HG03575 (cell line): Measurements from ENCODE around the gene SIDT2.

Experiments used
- ATAC-seq: cut with Tn5 transposase; IDR thresholded peaks from one replicate; pipeline ENCODE4 v1.9.1; 2021; ENCODE audit not compliant: unreplicated experiment, insufficient number of reproducible peaks, low FRiP score; ENCODE audit errors: extremely low read depth

SIDT2 gene

DNA sequence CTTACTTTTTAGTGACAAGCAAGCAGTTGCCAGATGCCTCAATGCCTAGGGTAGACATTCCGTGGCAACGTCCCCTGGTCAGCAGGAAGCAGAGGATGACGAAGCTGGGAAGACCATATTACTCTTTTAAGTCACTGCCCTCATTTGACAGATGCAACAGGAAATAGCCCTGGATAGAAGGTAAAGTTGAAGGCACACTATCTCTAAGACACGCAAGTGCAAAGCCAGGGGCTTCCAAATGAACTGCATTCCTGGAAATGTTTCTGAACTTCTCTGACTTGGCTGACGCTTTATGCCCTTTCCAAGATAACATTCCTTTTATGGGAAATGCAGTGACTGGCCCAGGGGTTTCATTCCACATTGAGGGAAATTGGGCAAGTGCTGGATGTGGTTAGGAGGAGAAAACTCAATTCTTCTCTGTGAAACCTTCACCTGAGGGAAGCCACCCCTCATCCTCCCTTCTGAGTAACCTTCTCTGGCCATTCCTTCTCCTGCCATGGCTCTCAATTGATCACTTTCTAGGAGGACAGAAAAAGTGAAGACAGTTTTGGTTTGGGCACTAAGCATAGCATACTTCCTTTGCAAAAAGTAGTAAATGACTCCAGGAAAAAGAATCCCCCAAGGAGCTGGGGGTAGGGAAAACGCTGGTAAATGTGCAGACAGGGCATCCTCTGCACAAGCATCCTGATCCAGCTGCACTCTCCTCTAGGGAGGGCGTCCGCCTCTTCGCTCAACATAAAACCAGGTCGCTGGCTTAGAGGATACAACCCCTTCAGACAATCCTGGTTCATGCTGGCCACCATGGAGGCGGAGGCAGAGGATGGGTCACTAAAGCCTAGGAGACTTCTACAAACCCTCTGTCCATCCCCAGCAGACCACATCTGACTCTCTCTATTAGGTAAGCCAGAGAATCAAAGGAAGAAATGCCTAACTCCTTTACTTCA, 38.9 kb downstream of the SIDT2 start:
- ATAC-seq = no peak

DNA sequence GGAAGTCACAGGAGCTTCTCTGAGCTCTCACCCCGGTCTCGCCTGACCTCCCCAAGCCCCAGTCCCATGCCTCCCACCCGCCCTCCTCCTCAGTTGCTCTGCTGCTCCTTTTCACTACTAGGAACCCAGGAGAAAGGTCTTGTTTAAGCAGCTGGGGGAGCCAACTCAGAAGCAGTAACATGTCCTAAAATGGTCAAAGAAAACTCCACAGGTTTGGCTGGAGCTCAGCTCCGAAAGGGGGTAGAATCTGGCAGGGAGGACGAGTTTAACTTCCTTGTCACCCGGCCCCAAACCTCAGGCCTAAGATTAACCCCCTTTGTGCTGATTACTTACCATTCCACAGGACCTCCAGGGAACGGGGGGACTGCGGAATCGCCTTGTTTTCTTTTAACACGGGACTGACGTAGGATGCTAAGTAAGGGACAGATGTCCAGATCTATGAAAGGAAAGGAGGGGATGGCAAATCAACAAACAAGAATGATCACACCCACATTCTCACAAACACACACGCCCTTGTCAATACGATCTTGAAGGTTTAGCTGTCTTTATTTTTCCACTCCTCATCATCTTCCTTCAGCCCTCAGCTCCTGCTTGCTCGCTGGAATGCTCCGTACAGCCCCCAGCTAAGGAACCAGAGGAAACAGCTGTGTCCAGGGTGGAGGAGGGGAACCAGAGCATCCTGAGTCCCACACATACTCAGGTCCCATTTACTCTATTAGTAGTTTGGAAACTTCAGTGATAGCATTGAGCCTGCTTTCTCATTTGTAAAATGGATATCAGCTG, 39.8 kb downstream of the SIDT2 start:
- no peak for ATAC-seq

DNA sequence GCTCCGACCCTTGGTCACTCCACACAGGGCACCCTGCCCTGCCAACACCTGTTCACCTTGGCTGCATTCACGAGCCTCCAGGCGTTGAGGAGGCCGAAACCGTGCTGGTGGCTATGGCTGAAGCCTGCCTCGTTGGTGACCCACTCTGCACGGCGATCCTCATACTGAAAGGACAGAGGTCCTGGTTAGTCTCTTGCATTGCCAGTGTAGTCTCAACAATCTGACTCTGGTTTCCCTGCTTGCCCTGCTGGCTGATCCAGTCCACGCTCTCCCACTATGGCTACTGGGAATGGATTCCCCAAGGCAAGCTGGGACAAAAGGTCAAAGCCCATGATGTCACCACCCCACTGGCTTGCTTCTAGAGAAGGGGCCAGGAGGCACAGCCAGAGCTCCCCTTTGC, 40.5 kb downstream of the SIDT2 start:
- no peak for ATAC-seq

DNA sequence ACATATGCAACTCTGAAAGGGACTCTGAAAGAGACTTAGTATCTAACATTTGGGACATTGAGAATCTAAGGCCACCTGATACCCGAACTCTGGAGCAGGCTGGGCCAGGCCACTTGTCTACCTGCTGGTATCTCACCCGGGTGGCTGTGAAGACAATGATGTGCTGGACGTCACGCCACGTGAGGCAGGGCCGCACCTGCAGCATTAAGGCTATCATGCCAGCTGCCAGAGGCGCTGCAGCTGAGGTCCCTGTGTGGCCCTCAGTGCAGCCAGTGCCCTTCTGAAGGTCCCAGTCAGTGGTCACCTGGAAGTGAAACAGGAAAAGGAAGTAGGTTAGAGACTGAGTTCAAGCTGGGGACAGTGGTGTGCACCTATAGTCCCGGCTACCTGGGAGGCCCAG, 40.9 kb downstream of the SIDT2 start:
- ATAC-seq = no peak

- ATAC-seq = no peak
These were observed 41.5 kb downstream of the SIDT2 start for GRCh38 chr11:117219995-117220394.

DNA sequence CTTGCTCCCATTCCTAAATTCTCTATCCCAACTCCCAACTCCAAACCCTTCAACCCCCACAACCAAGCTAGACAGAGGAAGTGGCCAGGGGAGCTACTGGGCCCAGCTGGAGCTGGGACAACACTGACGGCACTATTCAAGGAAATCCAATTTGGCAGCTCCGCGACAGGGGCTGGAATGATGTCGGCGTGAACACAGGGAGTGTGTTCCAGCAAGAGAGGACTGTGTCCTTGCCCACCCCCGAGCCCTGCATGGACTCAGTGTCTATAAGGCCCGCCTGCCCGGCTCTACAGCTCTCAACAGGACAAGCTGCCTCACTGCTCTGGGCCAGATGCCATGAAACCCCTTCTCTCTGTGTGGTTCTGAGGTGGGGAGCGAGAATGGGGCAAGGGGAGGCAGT, 42.0 kb downstream of the SIDT2 start:
- ATAC-seq = no peak

DNA sequence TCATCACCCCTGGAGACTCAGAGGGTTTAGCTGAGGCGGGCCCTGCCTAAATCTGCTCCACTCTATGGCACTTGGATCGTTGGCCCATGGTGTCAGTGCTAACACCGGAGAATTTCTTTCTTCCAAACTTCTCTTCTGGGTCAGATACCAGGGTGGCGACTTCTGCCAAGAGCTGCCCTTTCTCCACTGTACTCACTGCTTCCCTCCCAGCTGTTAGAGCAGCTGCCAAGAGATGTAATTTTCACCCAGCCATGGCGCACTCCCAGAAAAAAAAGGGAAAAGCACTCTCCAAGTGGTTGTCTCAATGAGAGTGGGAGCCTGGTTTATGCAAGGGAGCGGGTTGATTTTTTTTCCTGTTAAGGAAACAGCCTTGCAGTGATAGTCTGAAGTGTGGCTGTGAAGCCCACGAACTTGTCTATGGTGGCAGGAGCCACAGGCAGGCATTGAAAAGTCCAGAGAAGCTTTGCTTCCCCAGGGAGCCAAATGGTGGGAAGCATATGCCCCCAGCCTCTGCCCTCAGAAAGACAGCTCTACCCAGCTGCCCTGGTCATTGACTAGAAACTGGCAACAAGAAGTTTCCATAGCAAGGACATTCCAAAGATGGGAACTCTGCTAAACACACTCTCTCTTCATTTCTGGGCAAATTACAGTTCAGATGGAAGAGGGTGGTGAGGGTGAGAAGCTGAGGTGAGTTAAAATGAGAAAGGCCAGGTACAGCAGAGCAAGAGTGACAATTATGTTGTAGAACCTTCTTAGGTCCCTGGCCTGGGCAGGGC, 42.6 kb downstream of the SIDT2 start:
- ATAC-seq = no peak

GRCh38 chr11:117221775-117222517, 43.4 kb downstream of the SIDT2 start:
- ATAC-seq = no peak

DNA sequence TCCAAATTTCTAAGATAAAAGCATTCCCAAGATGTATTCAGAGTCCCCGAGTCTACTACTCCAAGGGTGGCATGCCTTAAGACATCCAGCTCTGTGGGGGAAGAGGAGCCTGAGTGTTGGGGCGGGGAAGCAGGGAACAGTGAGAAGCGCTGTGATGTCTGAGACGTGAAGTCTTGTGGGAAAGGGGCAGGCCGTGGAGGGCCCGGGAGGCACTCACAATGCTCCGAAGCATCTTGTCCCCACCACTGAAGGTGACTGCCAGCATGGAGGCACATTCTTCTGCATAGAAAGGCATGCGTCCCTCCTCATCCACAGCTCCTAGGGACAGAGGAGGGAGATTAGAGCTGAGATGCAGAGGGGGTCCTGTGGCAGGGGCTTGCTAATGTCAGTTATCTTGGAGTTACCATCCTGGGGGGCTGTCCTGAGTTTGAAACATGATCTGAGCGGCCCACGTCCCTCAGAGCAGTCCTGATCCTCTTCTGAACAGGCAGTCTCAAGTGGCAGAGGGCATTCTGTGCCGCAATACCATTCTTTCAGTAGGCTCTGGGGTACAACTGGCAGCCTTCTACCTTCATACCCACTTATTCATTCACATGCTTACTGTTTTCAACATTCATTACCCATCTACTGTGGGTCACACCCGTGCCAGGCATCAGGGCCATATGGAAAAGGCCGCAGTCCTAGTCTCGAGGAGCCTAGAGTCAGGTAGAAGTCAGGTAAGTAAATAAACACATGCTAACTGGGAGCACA, 44.6 kb downstream of the SIDT2 start:
- ATAC-seq = no peak

GRCh38 chr11:117223741-117224689, 45.5 kb downstream of the SIDT2 start:
- no peak for ATAC-seq

GRCh38 chr11:117225553-117226170, 47.1 kb downstream of the SIDT2 start:
- no peak for ATAC-seq

- ATAC-seq = no peak
These were observed 48.1 kb downstream of the SIDT2 start for GRCh38 chr11:117226388-117227385.

- ATAC-seq = no peak
These were observed 49.5 kb downstream of the SIDT2 start for GRCh38 chr11:117228091-117228490.

GRCh38 chr11:117229411-117229810, 50.9 kb downstream of the SIDT2 start:
- no peak for ATAC-seq

DNA sequence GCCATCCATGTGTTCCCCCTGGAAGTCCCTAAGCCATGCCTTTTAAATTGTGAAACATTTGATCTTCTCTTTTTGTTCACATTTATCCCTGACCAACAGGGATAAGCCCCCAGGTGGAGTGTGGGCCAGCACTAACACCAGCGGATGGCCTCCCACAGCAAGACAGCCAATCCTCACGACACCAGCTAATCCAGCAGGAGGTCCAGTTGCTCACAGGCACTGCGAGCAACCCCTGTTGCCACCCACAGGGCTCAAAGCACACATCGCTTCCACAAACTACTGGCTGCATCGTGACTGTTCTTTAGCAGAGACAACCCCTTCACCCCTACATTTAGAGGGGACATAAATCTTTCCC, 51.4 kb downstream of the SIDT2 start:
- ATAC-seq = no peak
